RWPE1 (cell line): ENCODE results near the gene TMEM266.

Source experiments
- CTCF ChIA-PET: fragments of 350-600 bp; sonication (Branson Sonifier 250); formaldehyde crosslinking; extraction: SDS; loops from one replicate; lab custom pipeline; 2021; lab: Yijun Ruan, JAX
- POLR2A ChIA-PET: fragments of 400-600 bp; formaldehyde crosslinking; extraction: SDS; loops from one replicate; lab custom pipeline; 2020; ENCODE audit warnings: antibody characterized with exemption; ENCODE audit not compliant: low non-redundant PET; lab: Yijun Ruan, JAX
- DNase-seq: peaks from one replicate; pipeline ENCODE4 v3.0.0; 2012; ENCODE audit warnings: low spot score
- H3K27ac ChIP-seq: fragments of 450-650 bp; 2 replicates; pipeline ENCODE4 v1.5.1; 2017
- TF ChIP-seq, protein P1 (sequence below): fragments of 450-650 bp; conservative IDR thresholded peaks from 2 replicates; pipeline ENCODE4 v1.5.1; 2017; ENCODE audit warnings: low read depth, mild to moderate bottlenecking

The TMEM266 gene

DNA sequence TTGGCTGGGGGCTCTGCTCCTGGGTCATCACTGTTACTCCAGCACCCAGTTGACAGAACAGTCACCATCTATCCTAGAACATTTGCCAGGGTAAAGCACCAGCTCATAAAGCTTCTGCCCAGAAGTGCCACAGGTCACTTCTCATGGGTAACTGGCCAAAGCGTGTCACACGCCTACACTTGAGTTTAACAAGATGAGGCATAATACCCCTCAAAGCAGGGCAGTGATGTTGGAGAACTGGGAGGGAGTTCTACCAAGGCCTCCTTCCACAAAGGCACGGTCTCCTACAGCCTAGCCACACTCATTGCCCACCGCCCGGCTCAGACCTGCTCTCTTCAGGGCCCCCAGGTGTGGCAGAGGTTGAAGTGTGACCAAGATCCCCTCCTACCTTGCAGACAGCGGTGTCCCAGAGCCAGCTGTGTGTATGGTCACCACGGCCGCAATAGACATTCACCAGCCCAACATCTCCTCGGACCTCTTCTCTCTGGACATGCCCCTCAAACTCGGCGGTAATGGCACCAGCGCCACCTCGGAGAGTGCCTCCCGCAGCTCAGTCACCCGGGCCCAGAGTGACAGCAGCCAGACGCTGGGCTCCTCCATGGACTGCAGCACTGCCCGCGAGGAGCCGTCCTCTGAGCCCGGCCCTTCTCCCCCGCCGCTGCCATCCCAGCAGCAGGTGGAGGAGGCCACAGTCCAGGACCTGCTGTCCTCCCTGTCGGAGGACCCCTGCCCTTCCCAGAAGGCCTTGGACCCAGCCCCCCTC is 143.7 kb downstream of the TMEM266 start:
- H3K27ac ChIP-seq = peak overlapping the region; percentile 89
- ChIA-PET CTCF (no interaction called here), POLR2A (no interaction called here)
- no peak for DNase-seq
- TF ChIP-seq, protein P1, sequence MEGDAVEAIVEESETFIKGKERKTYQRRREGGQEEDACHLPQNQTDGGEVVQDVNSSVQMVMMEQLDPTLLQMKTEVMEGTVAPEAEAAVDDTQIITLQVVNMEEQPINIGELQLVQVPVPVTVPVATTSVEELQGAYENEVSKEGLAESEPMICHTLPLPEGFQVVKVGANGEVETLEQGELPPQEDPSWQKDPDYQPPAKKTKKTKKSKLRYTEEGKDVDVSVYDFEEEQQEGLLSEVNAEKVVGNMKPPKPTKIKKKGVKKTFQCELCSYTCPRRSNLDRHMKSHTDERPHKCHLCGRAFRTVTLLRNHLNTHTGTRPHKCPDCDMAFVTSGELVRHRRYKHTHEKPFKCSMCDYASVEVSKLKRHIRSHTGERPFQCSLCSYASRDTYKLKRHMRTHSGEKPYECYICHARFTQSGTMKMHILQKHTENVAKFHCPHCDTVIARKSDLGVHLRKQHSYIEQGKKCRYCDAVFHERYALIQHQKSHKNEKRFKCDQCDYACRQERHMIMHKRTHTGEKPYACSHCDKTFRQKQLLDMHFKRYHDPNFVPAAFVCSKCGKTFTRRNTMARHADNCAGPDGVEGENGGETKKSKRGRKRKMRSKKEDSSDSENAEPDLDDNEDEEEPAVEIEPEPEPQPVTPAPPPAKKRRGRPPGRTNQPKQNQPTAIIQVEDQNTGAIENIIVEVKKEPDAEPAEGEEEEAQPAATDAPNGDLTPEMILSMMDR = no peak

DNA sequence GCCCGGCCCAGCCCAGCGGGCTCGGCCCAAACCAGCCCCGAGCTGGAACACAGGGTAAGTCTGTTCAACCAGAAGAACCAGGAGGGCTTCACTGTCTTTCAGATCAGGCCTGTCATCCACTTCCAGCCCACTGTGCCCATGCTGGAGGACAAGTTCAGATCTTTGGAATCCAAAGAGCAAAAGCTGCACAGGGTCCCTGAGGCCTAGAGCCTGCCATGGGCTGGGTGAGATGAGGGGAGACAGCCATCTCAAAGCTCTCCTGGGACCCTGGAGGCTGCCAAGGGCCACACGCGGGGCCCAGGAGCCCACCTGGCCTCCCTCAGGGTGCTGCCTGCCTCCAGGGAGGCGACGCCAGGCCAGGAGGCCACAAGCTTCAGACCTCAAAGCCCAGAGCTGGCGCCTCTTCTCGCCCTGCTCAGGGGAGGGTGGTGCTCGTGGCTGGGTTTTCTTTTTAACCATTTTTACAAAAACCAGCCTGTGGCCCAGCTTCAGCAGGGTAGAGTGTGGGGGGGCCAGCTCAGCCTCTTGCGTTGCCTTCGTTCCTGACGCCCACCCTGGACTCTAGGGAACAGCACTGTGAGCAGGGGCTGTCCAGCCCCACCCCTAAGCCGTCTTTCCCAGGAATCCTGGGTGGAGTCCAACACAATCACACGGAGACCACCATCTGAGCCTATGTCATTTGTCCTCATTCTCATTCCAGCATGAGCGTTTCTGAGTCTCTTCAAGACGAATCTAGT is 144.5 kb downstream of the TMEM266 start:
- TF ChIP-seq, protein P1 = no peak
- ChIA-PET POLR2A (no interaction called here), CTCF (no interaction called here)
- H3K27ac ChIP-seq = peak overlapping the region; percentile 89
- DNase-seq = no peak

DNA sequence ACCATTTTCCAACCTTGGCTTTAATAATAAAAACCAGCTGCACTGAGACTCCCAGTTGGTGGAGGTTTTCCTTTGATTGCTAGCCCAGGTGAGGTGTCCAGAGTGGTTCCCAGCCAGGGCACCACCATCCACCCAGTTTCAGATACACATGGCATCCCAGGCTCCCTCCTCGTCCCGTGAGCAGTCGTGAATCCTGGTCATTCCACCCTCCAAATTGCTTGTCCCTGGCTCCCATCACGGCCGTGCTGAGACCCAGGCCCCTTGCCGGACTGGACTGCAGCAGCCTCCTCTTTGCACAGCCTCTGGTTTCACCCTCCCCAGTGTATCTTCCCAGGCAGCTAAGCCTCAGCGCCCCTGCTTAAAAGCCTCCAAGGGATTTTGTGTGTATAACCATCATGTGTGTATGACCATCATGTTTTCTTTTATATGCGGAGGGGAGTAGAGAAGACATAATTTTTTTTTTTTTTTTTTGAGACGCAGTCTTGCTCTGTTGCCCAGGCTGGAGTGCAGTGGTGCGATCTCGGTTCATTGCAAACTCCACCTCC is 145.2 kb downstream of the TMEM266 start:
- peak overlapping the region; percentile 89 for H3K27ac ChIP-seq
- ChIA-PET CTCF (interaction anchor here (2.4 kb wide), 1 partner anchor 14 kb away, joined by 11 read pairs; no protein-coding TSS in a partner anchor), POLR2A (no interaction called here)
- TF ChIP-seq, protein P1 = no peak
- DNase-seq = no peak

DNA sequence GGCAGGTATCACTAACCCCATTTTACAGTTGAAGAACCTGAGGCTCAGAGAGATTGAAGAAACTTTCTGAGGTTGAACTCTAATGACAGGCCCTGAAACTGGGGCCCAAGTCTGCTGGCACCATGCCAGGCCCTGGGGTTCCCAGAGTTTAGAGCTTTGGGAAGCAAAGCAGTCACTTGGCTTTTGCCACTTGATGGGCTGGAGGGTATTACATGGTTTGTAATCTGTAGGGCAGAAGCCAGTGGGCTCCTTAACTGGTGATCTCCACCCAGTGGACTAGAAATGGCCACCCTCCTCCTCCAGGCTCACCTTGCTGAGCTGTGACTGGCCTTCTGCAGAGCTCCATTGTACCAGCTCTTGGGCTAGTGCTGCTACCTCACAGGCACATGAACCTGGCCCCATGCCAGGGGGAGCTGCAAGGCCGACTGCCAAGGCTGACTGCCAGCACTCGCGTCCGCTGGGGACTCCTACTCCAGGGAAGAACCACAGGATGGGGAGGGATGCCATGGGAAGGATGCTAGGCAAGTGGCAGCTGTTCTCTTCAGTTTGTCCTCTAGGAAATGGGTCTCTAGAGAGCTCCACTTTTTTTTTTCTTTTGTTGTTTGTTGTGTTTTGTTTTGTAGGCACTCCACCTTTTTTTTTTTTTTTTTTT is 146.7 kb downstream of the TMEM266 start:
- CTCF ChIA-PET = interaction anchor here (0.6 to 2.4 kb wide), 2 partner anchors 16 to 667 kb away, joined by 3 to 11 read pairs; no protein-coding TSS in a partner anchor
- peak; percentile 65 for DNase-seq
- POLR2A ChIA-PET = interaction anchor here (0.6 to 0.7 kb wide), 3 partner anchors 60 to 139 kb away, joined by 3 to 7 read pairs (median 5); no protein-coding TSS in a partner anchor
- H3K27ac ChIP-seq = peak overlapping the region; percentile 89
- TF ChIP-seq, protein P1 = no peak

DNA sequence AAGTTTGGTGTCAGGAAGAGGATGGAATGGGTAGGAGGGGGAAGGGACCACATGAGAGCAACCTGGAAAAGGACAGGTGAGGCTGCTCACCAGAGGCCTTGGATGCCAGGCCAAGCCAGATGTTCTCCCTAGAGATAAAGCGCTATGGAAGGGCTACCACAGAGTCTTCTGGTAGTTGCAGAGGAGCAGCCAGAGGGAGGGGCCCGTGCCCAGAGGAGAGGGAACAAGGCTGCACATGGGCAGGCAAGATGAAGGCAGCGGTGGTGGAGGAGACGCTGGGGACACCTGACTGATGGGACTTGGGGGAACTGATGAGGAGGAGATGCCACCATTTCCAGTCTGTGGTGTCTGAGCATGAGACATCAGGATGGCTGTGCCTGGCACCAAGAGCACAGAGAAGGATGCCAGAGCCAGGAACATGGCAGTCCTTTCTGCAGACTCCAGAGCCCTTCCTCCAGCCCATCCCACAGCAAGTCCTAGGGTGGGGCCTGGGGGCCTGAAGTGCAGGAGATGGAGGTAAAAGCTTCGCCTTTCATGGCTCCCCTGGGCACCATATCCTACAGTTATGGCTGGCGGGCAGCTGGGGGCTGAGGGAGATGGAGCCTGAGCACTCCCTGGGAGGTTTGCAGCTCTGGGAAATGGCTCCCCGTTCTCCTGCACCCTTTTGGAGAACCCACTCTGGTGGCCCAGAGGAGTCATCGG is 148.4 kb downstream of the TMEM266 start:
- TF ChIP-seq, protein P1 = no peak
- DNase-seq = no peak
- CTCF ChIA-PET = no interaction called here
- peak overlapping the region; percentile 28 for H3K27ac ChIP-seq
- POLR2A ChIA-PET = no interaction called here
